HepG2 (cell line): ENCODE data around the gene TMEM165. TPM values are rescaled to one million over a fixed set of nuclear protein-coding genes. Genes with fewer than 3 reads are reported as not detected.

Experiments used
- ARID2 ChIP-seq: sonication (generic); formaldehyde crosslinking; IDR thresholded peaks from 2 replicates; pipeline ENCODE4 v1.8.1; 2022; ENCODE audit warnings: mild to moderate bottlenecking, missing genetic modification reagents, borderline replicate concordance
- ARNT2 ChIP-seq: sonication (generic); formaldehyde crosslinking; IDR thresholded peaks from 2 replicates; pipeline ENCODE4 v1.8.0; 2022; ENCODE audit warnings: mild to moderate bottlenecking, low read depth, missing genetic modification reagents, moderate library complexity
- BCL6 ChIP-seq: IDR thresholded peaks from 2 replicates; pipeline ENCODE4 v1.6.1; 2016; ENCODE audit warnings: missing genetic modification reagents, missing compliant biosample characterization
- CENPT ChIP-seq: sonication (generic); formaldehyde crosslinking; IDR thresholded peaks from 2 replicates; pipeline ENCODE4 v1.8.0; 2022; ENCODE audit warnings: low read depth, mild to moderate bottlenecking, moderate library complexity, missing genetic modification reagents
- FOSL2 ChIP-seq: sonication (generic); formaldehyde crosslinking; IDR thresholded peaks from 2 replicates; pipeline ENCODE4 v1.4.0; 2020; ENCODE audit warnings: missing genetic modification reagents
- FOXA3 ChIP-seq: IDR thresholded peaks from 2 replicates; pipeline ENCODE4 v1.6.1; 2016; ENCODE audit warnings: missing genetic modification reagents, missing compliant biosample characterization
- FOXP1 ChIP-seq, 2 experiments: fragments of 450-650 bp in 1 of 2; IDR thresholded peaks; 2 replicates each; pipeline ENCODE4 v1.6.1; 2017 to 2018; ENCODE audit warnings: antibody characterized with exemption in 1 of 2
- HOXA3 ChIP-seq: sonication (generic); formaldehyde crosslinking; IDR thresholded peaks from 2 replicates; pipeline ENCODE4 v1.5.0; 2020; ENCODE audit warnings: missing genetic modification reagents
- KDM5B ChIP-seq: sonication (generic); formaldehyde crosslinking; IDR thresholded peaks from 2 replicates; pipeline ENCODE4 v1.4.0; 2020; ENCODE audit warnings: missing genetic modification reagents, mild to moderate bottlenecking, borderline replicate concordance
- NONO ChIP-seq, 2 experiments: fragments of 450-650 bp in 1 of 2; sonication (generic) in 1 of 2; formaldehyde crosslinking in 1 of 2; IDR thresholded peaks in 1 of 2; conservative IDR thresholded peaks in 1 of 2; 2 replicates each; pipeline versions ENCODE4 v1.6.1 to v1.8.0; 2017 to 2022; ENCODE audit warnings: mild to moderate bottlenecking in 1 of 2, missing genetic modification reagents in 1 of 2, moderate library complexity in 1 of 2
- SALL1 ChIP-seq: sonication (generic); formaldehyde crosslinking; IDR thresholded peaks from 2 replicates; pipeline ENCODE4 v1.8.0; 2022; ENCODE audit warnings: mild to moderate bottlenecking, missing genetic modification reagents
- ZBTB20 ChIP-seq: sonication (generic); formaldehyde crosslinking; IDR thresholded peaks from 2 replicates; pipeline ENCODE4 v1.8.1; 2023; ENCODE audit warnings: missing genetic modification reagents, low read depth, mild to moderate bottlenecking, borderline replicate concordance
- ZKSCAN1 ChIP-seq: fragments of 150-350 bp; IDR thresholded peaks from 2 replicates; pipeline ENCODE4 v1.6.1; 2014; ENCODE audit warnings: low read length
- ZNF124 ChIP-seq: sonication (generic); formaldehyde crosslinking; IDR thresholded peaks from 2 replicates; pipeline ENCODE4 v1.4.0; 2020; ENCODE audit warnings: missing genetic modification reagents
- ZNF205 ChIP-seq: IDR thresholded peaks from 2 replicates; pipeline ENCODE4 v1.6.1; 2018; ENCODE audit warnings: missing biosample characterization, missing genetic modification reagents
- polyA plus RNA-seq, 8 experiments: library from polyadenylated mRNA; depleted of rRNA in 3 of 8; stranded (reverse) in 7 of 8; unstranded in 1 of 8; fragments of >200 nt; fragmentation: Illumina TruSeq in 4 of 8; extraction: Trizol in 4 of 8; gene quantifications; 2 replicates each; pipeline versions ENCODE4 v1.2.1 to v1.2.3, GENCODE V29; 2011 to 2016; ENCODE audit warnings: low read depth in 4 of 8, missing spikeins in 1 of 8, mixed read lengths in 1 of 8; ENCODE audit not compliant: insufficient read depth in 1 of 8
- total RNA-seq, 5 experiments: library from RNA; depleted of rRNA; stranded (reverse); fragments of >200 nt; fragmentation: Illumina TruSeq; extraction: Trizol; gene quantifications; 2 replicates each; pipeline ENCODE4 v1.2.3, GENCODE V29; 2016; ENCODE audit warnings: low read depth in 1 of 5
- TF ChIP-seq, protein P1 (sequence below): sonication (generic); formaldehyde crosslinking; IDR thresholded peaks from 2 replicates; pipeline ENCODE4 v1.5.0; 2020; ENCODE audit warnings: missing genetic modification reagents
- TF ChIP-seq, protein P2 (sequence below): sonication (generic); formaldehyde crosslinking; IDR thresholded peaks from 2 replicates; pipeline ENCODE4 v1.8.0; 2022; ENCODE audit warnings: missing genetic modification reagents, mild to moderate bottlenecking, inconsistent platforms, borderline replicate concordance
- TF ChIP-seq, protein P3 (sequence below): sonication (generic); formaldehyde crosslinking; IDR thresholded peaks from 2 replicates; pipeline ENCODE4 v1.9.0; 2021; ENCODE audit warnings: mild to moderate bottlenecking, missing genetic modification reagents
- TF ChIP-seq, protein P4 (sequence below), 2 experiments: sonication (generic) in 1 of 2; formaldehyde crosslinking in 1 of 2; IDR thresholded peaks; 2 replicates each; pipeline versions ENCODE4 v1.5.1 to v1.6.1; 2011 to 2020; ENCODE audit warnings: borderline replicate concordance in 1 of 2, low read depth in 1 of 2, low read length in 1 of 2, mild to moderate bottlenecking in 1 of 2, missing genetic modification reagents in 1 of 2, moderate library complexity in 1 of 2

The TMEM165 gene
- total and polyA plus RNA-seq, 2 of the 13 experiments (the other 11 are each of a cell fraction or from before 2014, with no cell fraction given) = 54.6 to 103 TPM

DNA sequence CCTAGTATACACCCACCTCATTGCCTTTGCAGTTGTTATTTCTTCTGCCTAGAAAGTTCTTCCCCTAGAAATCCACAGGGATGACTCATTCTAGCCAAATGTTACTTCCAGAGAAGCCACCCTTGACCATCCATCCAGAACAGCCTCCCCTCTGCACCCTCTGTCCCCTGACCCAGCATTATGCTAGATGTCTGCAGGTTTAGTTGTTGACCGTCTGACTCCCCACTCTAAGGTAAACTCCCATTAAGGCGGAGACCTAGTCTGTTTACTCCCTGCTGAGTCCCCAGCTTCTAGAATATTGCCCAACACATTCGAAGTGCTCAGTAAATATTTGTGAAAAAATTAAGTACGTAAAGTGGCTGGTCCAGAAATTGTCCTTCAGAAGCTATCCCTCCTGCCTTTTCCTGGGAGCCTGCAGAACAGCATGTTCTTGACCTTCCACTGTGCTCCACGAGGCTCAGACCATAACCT lies 38.7 kb upstream of the TMEM165 start (continued):
- no peak for TF ChIP-seq NONO (IDR thresholded peaks at IDR 0.05)
- no peak for TF ChIP-seq NONO (CRISPR knock-in tag; conservative IDR thresholded peaks at IDR 0.05)
- peak; percentile 46 for TF ChIP-seq BCL6
- TF ChIP-seq ZNF205 (CRISPR knock-in tag) = peak; percentile 99
- peak; percentile 46 for TF ChIP-seq FOXA3 (CRISPR knock-in tag)
- TF ChIP-seq SALL1 (CRISPR knock-in tag) = peak; percentile 22; the same call in 1 of the 2 replicates
- peak; percentile 59 for TF ChIP-seq FOSL2 (CRISPR knock-in tag)
- TF ChIP-seq, protein P1, sequence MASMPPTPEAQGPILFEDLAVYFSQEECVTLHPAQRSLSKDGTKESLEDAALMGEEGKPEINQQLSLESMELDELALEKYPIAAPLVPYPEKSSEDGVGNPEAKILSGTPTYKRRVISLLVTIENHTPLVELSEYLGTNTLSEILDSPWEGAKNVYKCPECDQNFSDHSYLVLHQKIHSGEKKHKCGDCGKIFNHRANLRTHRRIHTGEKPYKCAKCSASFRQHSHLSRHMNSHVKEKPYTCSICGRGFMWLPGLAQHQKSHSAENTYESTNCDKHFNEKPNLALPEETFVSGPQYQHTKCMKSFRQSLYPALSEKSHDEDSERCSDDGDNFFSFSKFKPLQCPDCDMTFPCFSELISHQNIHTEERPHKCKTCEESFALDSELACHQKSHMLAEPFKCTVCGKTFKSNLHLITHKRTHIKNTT = no peak
- TF ChIP-seq, protein P2, sequence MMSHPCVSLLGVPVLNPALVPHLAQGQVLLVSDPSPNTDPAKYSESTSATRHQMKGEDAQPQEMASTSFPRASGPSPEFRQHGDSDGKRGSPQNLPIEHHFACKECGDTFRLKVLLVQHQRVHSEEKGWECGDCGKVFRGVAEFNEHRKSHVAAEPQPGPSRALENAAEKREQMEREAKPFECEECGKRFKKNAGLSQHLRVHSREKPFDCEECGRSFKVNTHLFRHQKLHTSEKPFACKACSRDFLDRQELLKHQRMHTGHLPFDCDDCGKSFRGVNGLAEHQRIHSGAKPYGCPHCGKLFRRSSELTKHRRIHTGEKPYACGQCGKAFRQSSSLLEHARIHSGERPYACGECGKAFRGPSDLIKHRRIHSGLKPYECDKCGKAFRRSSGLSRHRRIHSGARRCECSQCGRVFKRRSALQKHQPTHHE (CRISPR knock-in tag) = no peak
- no peak for TF ChIP-seq ZBTB20 (CRISPR knock-in tag)
- TF ChIP-seq ZKSCAN1 = no peak
- TF ChIP-seq CENPT (CRISPR knock-in tag) = no peak
- no peak for TF ChIP-seq ZNF124 (CRISPR knock-in tag)
- no peak for TF ChIP-seq FOXP1 (IDR thresholded peaks at IDR 0.05)
- peak; percentile 74 for TF ChIP-seq FOXP1 (CRISPR knock-in tag; IDR thresholded peaks at IDR 0.05)
- TF ChIP-seq, protein P3, sequence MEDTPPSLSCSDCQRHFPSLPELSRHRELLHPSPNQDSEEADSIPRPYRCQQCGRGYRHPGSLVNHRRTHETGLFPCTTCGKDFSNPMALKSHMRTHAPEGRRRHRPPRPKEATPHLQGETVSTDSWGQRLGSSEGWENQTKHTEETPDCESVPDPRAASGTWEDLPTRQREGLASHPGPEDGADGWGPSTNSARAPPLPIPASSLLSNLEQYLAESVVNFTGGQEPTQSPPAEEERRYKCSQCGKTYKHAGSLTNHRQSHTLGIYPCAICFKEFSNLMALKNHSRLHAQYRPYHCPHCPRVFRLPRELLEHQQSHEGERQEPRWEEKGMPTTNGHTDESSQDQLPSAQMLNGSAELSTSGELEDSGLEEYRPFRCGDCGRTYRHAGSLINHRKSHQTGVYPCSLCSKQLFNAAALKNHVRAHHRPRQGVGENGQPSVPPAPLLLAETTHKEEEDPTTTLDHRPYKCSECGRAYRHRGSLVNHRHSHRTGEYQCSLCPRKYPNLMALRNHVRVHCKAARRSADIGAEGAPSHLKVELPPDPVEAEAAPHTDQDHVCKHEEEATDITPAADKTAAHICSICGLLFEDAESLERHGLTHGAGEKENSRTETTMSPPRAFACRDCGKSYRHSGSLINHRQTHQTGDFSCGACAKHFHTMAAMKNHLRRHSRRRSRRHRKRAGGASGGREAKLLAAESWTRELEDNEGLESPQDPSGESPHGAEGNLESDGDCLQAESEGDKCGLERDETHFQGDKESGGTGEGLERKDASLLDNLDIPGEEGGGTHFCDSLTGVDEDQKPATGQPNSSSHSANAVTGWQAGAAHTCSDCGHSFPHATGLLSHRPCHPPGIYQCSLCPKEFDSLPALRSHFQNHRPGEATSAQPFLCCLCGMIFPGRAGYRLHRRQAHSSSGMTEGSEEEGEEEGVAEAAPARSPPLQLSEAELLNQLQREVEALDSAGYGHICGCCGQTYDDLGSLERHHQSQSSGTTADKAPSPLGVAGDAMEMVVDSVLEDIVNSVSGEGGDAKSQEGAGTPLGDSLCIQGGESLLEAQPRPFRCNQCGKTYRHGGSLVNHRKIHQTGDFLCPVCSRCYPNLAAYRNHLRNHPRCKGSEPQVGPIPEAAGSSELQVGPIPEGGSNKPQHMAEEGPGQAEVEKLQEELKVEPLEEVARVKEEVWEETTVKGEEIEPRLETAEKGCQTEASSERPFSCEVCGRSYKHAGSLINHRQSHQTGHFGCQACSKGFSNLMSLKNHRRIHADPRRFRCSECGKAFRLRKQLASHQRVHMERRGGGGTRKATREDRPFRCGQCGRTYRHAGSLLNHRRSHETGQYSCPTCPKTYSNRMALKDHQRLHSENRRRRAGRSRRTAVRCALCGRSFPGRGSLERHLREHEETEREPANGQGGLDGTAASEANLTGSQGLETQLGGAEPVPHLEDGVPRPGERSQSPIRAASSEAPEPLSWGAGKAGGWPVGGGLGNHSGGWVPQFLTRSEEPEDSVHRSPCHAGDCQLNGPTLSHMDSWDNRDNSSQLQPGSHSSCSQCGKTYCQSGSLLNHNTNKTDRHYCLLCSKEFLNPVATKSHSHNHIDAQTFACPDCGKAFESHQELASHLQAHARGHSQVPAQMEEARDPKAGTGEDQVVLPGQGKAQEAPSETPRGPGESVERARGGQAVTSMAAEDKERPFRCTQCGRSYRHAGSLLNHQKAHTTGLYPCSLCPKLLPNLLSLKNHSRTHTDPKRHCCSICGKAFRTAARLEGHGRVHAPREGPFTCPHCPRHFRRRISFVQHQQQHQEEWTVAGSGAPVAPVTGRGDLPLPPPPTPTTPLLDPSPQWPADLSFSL = no peak
- no peak for TF ChIP-seq ARNT2 (CRISPR knock-in tag)
- no peak for TF ChIP-seq KDM5B (CRISPR knock-in tag)
- TF ChIP-seq ARID2 (CRISPR knock-in tag) = no peak
- no peak for TF ChIP-seq HOXA3 (CRISPR knock-in tag)
- TF ChIP-seq, protein P4, sequence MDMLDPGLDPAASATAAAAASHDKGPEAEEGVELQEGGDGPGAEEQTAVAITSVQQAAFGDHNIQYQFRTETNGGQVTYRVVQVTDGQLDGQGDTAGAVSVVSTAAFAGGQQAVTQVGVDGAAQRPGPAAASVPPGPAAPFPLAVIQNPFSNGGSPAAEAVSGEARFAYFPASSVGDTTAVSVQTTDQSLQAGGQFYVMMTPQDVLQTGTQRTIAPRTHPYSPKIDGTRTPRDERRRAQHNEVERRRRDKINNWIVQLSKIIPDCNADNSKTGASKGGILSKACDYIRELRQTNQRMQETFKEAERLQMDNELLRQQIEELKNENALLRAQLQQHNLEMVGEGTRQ (IDR thresholded peaks at IDR 0.05; ENCODE audit: low read depth, low read length) = no peak
- TF ChIP-seq, protein P4 (CRISPR knock-in tag; IDR thresholded peaks at IDR 0.05; ENCODE audit: borderline replicate concordance) = no peak
